Measurements from ENCODE around the gene SRRT. TPM values are rescaled to one million over a fixed set of nuclear protein-coding genes. Genes with fewer than 3 reads are reported as not detected.
A peak's percentile ranks its signal among the peaks of the same experiment; 100 is the strongest.

The SRRT gene
- total and polyA plus RNA-seq, 4 experiments from 2014 or later: 37.8 to 272 (median 175) TPM

GRCh38 chr7:100894860-100895700, 20.2 kb downstream of the SRRT start:
- peaks cover 32 to 34% of the 10 kb centered on the region in 2 donors for H3K27me3 Mint-ChIP-seq
- no peaks in the 10 kb centered on the region for H3K36me3 Mint-ChIP-seq
- H3K4me1 ChIP-seq (ENCODE audit: insufficient read depth, low read length): peaks cover 34% of the 10 kb centered on the region
- peak in 4 of 5 donors; percentile 42 to 55 (median 46) for DNase-seq
- ChIA-PET POLR2A (ENCODE audit: partially characterized antibody) (interaction anchor here (1.2 to 2.3 kb wide), 2 partner anchors 20 to 164 kb away, joined by 3 to 11 read pairs; partner anchors contain the start of gene SRRT), CTCF (ENCODE audit: partially characterized antibody) (interaction anchor here (0.6 to 3.0 kb wide), 7 partner anchors 158 to 1379 kb away, joined by 3 to 19 read pairs (median 4); no protein-coding TSS in a partner anchor)
- H3K4me1 Mint-ChIP-seq: peaks cover 13 to 38% (median 18%) of the 10 kb centered on the region in 4 donors
- no peak overlapping the region for H3K27ac ChIP-seq (ENCODE audit: low read depth, low read length)
- no peaks in the 10 kb centered on the region for H3K9me3 ChIP-seq (ENCODE audit: control insufficient read depth in 1 of 2, low read length in 2 of 2)
- peak overlapping the region in 1 of 2 donors; percentile 38 for H3K4me3 ChIP-seq (ENCODE audit: low read length in 2 of 2)
- no peak overlapping the region for H3K27ac Mint-ChIP-seq
- intact Hi-C loops (cut with micrococcal nuclease): loop anchor here (10.0 kb wide), 1 partner anchor 390 kb away; no protein-coding TSS in a partner anchor
- H3K36me3 ChIP-seq (ENCODE audit: insufficient read depth, low read length): no peaks in the 10 kb centered on the region
- H3K4me3 Mint-ChIP-seq: peak overlapping the region in 2 of 8 donors; percentile 52
- peaks cover 0 to 2% (median 0%) of the 10 kb centered on the region in 8 donors for H3K9me3 Mint-ChIP-seq
- H3K27me3 ChIP-seq (ENCODE audit: insufficient read depth, low read length): peaks cover 15% of the 10 kb centered on the region

GRCh38 chr7:100895701-100895955, 20.7 kb downstream of the SRRT start, which contains the start of gene ACHE:
ACHE (minus strand) TSS chr7:100895888; CDS start chr7:100894232, 1,656 bp downstream.
- intact Hi-C loops (cut with micrococcal nuclease): loop anchor here (10.0 kb wide), 1 partner anchor 389 kb away; no protein-coding TSS in a partner anchor
- peaks cover 15% of the 10 kb centered on the region for H3K27me3 ChIP-seq (ENCODE audit: insufficient read depth, low read length)
- POLR2A ChIA-PET (ENCODE audit: partially characterized antibody): interaction anchor here (2.3 kb wide), 1 partner anchor 20 kb away, joined by 11 read pairs; the partner anchor contains the start of gene SRRT
- peaks cover 29% of the 10 kb centered on the region for H3K4me1 ChIP-seq (ENCODE audit: insufficient read depth, low read length)
- Mint-ChIP-seq H3K4me3 (peak within 1 kb of the TSS; percentile 71 to 94 (median 82)), H3K36me3 (no peaks in the 10 kb centered on the region), H3K9me3 (peaks cover 0 to 2% (median 0%) of the 10 kb centered on the region in 8 donors), H3K27ac (peak within 1 kb of the TSS in 4 of 7 donors; percentile 5 to 85 (median 74)), H3K27me3 (peaks cover 32 to 34% of the 10 kb centered on the region in 2 donors), H3K4me1 (peaks cover 11 to 33% (median 15%) of the 10 kb centered on the region in 4 donors)
- peak in 1 of 5 donors; percentile 29 for DNase-seq
- H3K27ac ChIP-seq (ENCODE audit: low read depth, low read length): no peak within 1 kb of the TSS
- H3K4me3 ChIP-seq (ENCODE audit: low read length in 2 of 2): peak within 1 kb of the TSS in 1 of 2 donors; percentile 38
- CTCF ChIA-PET (ENCODE audit: partially characterized antibody): interaction anchor here (0.6 to 3.0 kb wide), 3 partner anchors 163 to 1380 kb away, joined by 3 to 19 read pairs (median 11); no protein-coding TSS in a partner anchor
- no peaks in the 10 kb centered on the region for H3K36me3 ChIP-seq (ENCODE audit: insufficient read depth, low read length)
- no peaks in the 10 kb centered on the region for H3K9me3 ChIP-seq (ENCODE audit: control insufficient read depth in 1 of 2, low read length in 2 of 2)

- H3K36me3 ChIP-seq (ENCODE audit: insufficient read depth, low read length): no peaks in the 10 kb centered on the region
- peaks cover 23% of the 10 kb centered on the region for H3K4me1 ChIP-seq (ENCODE audit: insufficient read depth, low read length)
- H3K9me3 ChIP-seq (ENCODE audit: control insufficient read depth in 1 of 2, low read length in 2 of 2): no peaks in the 10 kb centered on the region
- peaks cover 15% of the 10 kb centered on the region for H3K27me3 ChIP-seq (ENCODE audit: insufficient read depth, low read length)
- Mint-ChIP-seq H3K27ac (peak overlapping the region in 4 of 7 donors; percentile 5 to 85 (median 74)), H3K27me3 (peaks cover 34 to 39% of the 10 kb centered on the region in 2 donors), H3K36me3 (no peaks in the 10 kb centered on the region), H3K4me3 (peak overlapping the region; percentile 71 to 94 (median 82)), H3K9me3 (peaks cover 0 to 2% (median 0%) of the 10 kb centered on the region in 8 donors), H3K4me1 (peaks cover 10 to 31% (median 14%) of the 10 kb centered on the region in 4 donors)
- peak overlapping the region in 1 of 2 donors; percentile 32 for H3K4me3 ChIP-seq (ENCODE audit: low read length in 2 of 2)
- ChIA-PET CTCF (ENCODE audit: partially characterized antibody) (interaction anchor here (0.6 to 3.0 kb wide), 3 partner anchors 162 to 1380 kb away, joined by 3 to 19 read pairs (median 18); no protein-coding TSS in a partner anchor), POLR2A (ENCODE audit: partially characterized antibody) (interaction anchor here (2.3 kb wide), 1 partner anchor 21 kb away, joined by 11 read pairs; the partner anchor contains the start of gene SRRT)
- peak in 3 of 5 donors; percentile 28 to 59 (median 36) for DNase-seq
- no peak overlapping the region for H3K27ac ChIP-seq (ENCODE audit: low read depth, low read length)
- intact Hi-C loops (cut with micrococcal nuclease): loop anchor here (10.0 kb wide), 1 partner anchor 389 kb away; no protein-coding TSS in a partner anchor
Observed at GRCh38 chr7:100895956-100896731, 21.2 kb downstream of the SRRT start.

- Mint-ChIP-seq H3K4me3 (peak overlapping the region; percentile 10 to 78 (median 68)), H3K36me3 (no peaks in the 10 kb centered on the region), H3K4me1 (peaks cover 7 to 26% (median 8%) of the 10 kb centered on the region in 4 donors), H3K27me3 (peaks cover 31 to 32% of the 10 kb centered on the region in 2 donors), H3K9me3 (peaks cover 0 to 2% (median 0%) of the 10 kb centered on the region in 8 donors), H3K27ac (peak overlapping the region in 1 of 7 donors; percentile 74)
- Histone ChIP-seq H3K4me3 (ENCODE audit: low read length in 2 of 2) (peak overlapping the region in 1 of 2 donors; percentile 32), H3K9me3 (ENCODE audit: control insufficient read depth in 1 of 2, low read length in 2 of 2) (no peaks in the 10 kb centered on the region), H3K36me3 (ENCODE audit: insufficient read depth, low read length) (no peaks in the 10 kb centered on the region), H3K27me3 (ENCODE audit: insufficient read depth, low read length) (peaks cover 15% of the 10 kb centered on the region), H3K4me1 (ENCODE audit: insufficient read depth, low read length) (peaks cover 19% of the 10 kb centered on the region), H3K27ac (ENCODE audit: low read depth, low read length) (no peak overlapping the region)
- POLR2A ChIA-PET (ENCODE audit: partially characterized antibody): no interaction called here
- intact Hi-C loops (cut with micrococcal nuclease): loop anchor here (1.0 to 10.0 kb wide), 3 partner anchors 162 to 388 kb away; no protein-coding TSS in a partner anchor
- CTCF ChIA-PET (ENCODE audit: partially characterized antibody): interaction anchor here (1.2 to 2.9 kb wide), 2 partner anchors 9 to 162 kb away, joined by 3 to 18 read pairs; no protein-coding TSS in a partner anchor
- peak; percentile 23 to 68 (median 47) for DNase-seq
Observed at GRCh38 chr7:100896732-100897608, 22.1 kb downstream of the SRRT start.

GRCh38 chr7:100897772-100898454, 23.0 kb downstream of the SRRT start:
- ChIA-PET CTCF (ENCODE audit: partially characterized antibody) (interaction anchor here (1.2 to 2.9 kb wide), 5 partner anchors 8 to 161 kb away, joined by 3 to 18 read pairs (median 4); partner anchors contain the start of gene UFSP1), POLR2A (ENCODE audit: partially characterized antibody) (no interaction called here)
- no peaks in the 10 kb centered on the region for H3K36me3 ChIP-seq (ENCODE audit: insufficient read depth, low read length)
- Mint-ChIP-seq H3K4me3 (peak overlapping the region; percentile 10 to 65 (median 42)), H3K9me3 (peaks cover 0 to 2% (median 0%) of the 10 kb centered on the region in 8 donors), H3K27ac (peak overlapping the region in 1 of 7 donors; percentile 57), H3K27me3 (peaks cover 26 to 27% of the 10 kb centered on the region in 2 donors), H3K36me3 (no peaks in the 10 kb centered on the region), H3K4me1 (peaks cover 6 to 21% (median 7%) of the 10 kb centered on the region in 4 donors)
- peaks cover 19% of the 10 kb centered on the region for H3K4me1 ChIP-seq (ENCODE audit: insufficient read depth, low read length)
- no peak overlapping the region for H3K27ac ChIP-seq (ENCODE audit: low read depth, low read length)
- no peak overlapping the region for H3K4me3 ChIP-seq (ENCODE audit: low read length in 2 of 2)
- H3K9me3 ChIP-seq (ENCODE audit: control insufficient read depth in 1 of 2, low read length in 2 of 2): no peaks in the 10 kb centered on the region
- intact Hi-C loops (cut with micrococcal nuclease): loop anchor here (1.0 to 10.0 kb wide), 3 partner anchors 161 to 387 kb away; no protein-coding TSS in a partner anchor
- H3K27me3 ChIP-seq (ENCODE audit: insufficient read depth, low read length): peaks cover 15% of the 10 kb centered on the region
- no peak for DNase-seq
